Inflammatory macrophage treated with lipopolysaccharide for 1 hour (primary cell): ENCODE measurements around the gene ZNF10.

Experiments
- DNase-seq, 2 donors: peaks; one replicate each; pipeline ENCODE4 v3.0.0-alpha.2; 2020 to 2022

The ZNF10 gene

GRCh38 chr12:133202493-133203343 is 72.3 kb downstream of the ZNF10 start:
- no peak for DNase-seq

GRCh38 chr12:133203344-133204263 is 73.2 kb downstream of the ZNF10 start:
- DNase-seq: no peak

GRCh38 chr12:133204264-133204603 is 73.8 kb downstream of the ZNF10 start:
- DNase-seq: no peak

GRCh38 chr12:133206390-133206789 is 76.0 kb downstream of the ZNF10 start:
- DNase-seq: no peak
